Left ventricle myocardium inferior (tissue), 1 donor: ENCODE data around the gene MXD4. TPM values are rescaled to one million over a fixed set of nuclear protein-coding genes. Genes with fewer than 3 reads are reported as not detected.

Source experiments
- DNase-seq: peaks from one replicate; pipeline ENCODE4 v3.0.0-alpha.2; 2020
- H3K27ac ChIP-seq: fragments of 200-600 bp; replicated peaks from 2 replicates; pipeline ENCODE4 v1.8.0; 2021
- H3K27me3 ChIP-seq: fragments of 200-600 bp; 2 replicates; pipeline ENCODE4 v1.8.0; 2021; ENCODE audit warnings: low read depth
- H3K36me3 ChIP-seq: fragments of 200-600 bp; 2 replicates; pipeline ENCODE4 v1.8.0; 2021
- H3K4me1 ChIP-seq: fragments of 200-600 bp; 2 replicates; pipeline ENCODE4 v1.8.0; 2021
- H3K4me3 ChIP-seq: fragments of 200-600 bp; 2 replicates; pipeline ENCODE4 v1.8.0; 2021; ENCODE audit warnings: mild to moderate bottlenecking, moderate library complexity
- H3K9me3 ChIP-seq: fragments of 200-600 bp; replicated peaks from 2 replicates; pipeline ENCODE4 v1.8.0; 2021
- CTCF ChIP-seq: fragments of 200-600 bp; IDR thresholded peaks from 2 replicates; pipeline ENCODE4 v1.8.0; 2021; ENCODE audit warnings: antibody characterized with exemption, mild to moderate bottlenecking, borderline replicate concordance
- intact Hi-C: fragments of 100-400 bp; cut with micrococcal nuclease; formaldehyde crosslinking; loops from one replicate; pipeline ENCODE4 v1.11.0; 2022
- total RNA-seq: library from RNA; stranded (reverse); fragmentation: NEBNext Ultra II Directional; extraction: Animal tissue kit (Norgen Biotek cat#: 25700); gene quantifications from one replicate; pipeline ENCODE4 v1.2.1, GENCODE V29; 2021
- donor health status: DM: no; HTN: yes; CAD: no; lungs with severe emphysema.

Gene MXD4
- total RNA-seq, 1 donor from 2014 or later: 40.4 TPM

- TF ChIP-seq CTCF: no peak
- intact Hi-C loops: no loop called here
- Histone ChIP-seq H3K4me1 (peaks cover 58% of the 10 kb centered on the region), H3K27ac (peak overlapping the region; percentile 59), H3K9me3 (no peaks in the 10 kb centered on the region), H3K36me3 (peaks cover 66% of the 10 kb centered on the region), H3K4me3 (no peak overlapping the region), H3K27me3 (no peaks in the 10 kb centered on the region)
- peak; percentile 14 for DNase-seq
Measured at GRCh38 chr4:2253160-2254084, 8.5 kb downstream of the MXD4 start.

- peaks cover 74% of the 10 kb centered on the region for H3K36me3 ChIP-seq
- H3K27ac ChIP-seq: peak overlapping the region; percentile 59
- H3K4me1 ChIP-seq: peaks cover 50% of the 10 kb centered on the region
- H3K27me3 ChIP-seq: no peaks in the 10 kb centered on the region
- intact Hi-C loops: no loop called here
- H3K4me3 ChIP-seq: no peak overlapping the region
- TF ChIP-seq CTCF: no peak
- no peak for DNase-seq
- no peaks in the 10 kb centered on the region for H3K9me3 ChIP-seq
Measured at GRCh38 chr4:2252530-2253091, 9.3 kb downstream of the MXD4 start.

- Histone ChIP-seq H3K4me3 (no peak overlapping the region), H3K27me3 (no peaks in the 10 kb centered on the region), H3K36me3 (peaks cover 74% of the 10 kb centered on the region), H3K9me3 (no peaks in the 10 kb centered on the region), H3K27ac (no peak overlapping the region), H3K4me1 (peaks cover 44% of the 10 kb centered on the region)
- DNase-seq: no peak
- intact Hi-C loops: no loop called here
- no peak for TF ChIP-seq CTCF
Measured at GRCh38 chr4:2251795-2252529, 9.9 kb downstream of the MXD4 start.

- DNase-seq: peak; percentile 14
- peaks cover 41% of the 10 kb centered on the region for H3K4me1 ChIP-seq
- no peak for TF ChIP-seq CTCF
- peaks cover 74% of the 10 kb centered on the region for H3K36me3 ChIP-seq
- H3K4me3 ChIP-seq: no peak overlapping the region
- H3K27me3 ChIP-seq: no peaks in the 10 kb centered on the region
- H3K27ac ChIP-seq: no peak overlapping the region
- intact Hi-C loops: no loop called here
- no peaks in the 10 kb centered on the region for H3K9me3 ChIP-seq
Measured at GRCh38 chr4:2251073-2251794, 10.7 kb downstream of the MXD4 start.
